Panc1 (cell line): ENCODE data around the gene BRD3. TPM values are rescaled to one million over a fixed set of nuclear protein-coding genes. Genes with fewer than 3 reads are reported as not detected.

Source experiments
- ATAC-seq: fragments of 200-7000 bp; cut with Tn5 transposase; 2 replicates; pipeline ENCODE4 v1.9.1; 2020; ENCODE audit warnings: mild to moderate bottlenecking, moderate library complexity
- BruUV-seq: library from RNA; stranded (reverse); fragments of 400-500 nt; replicated peaks from 2 replicates; lab custom pipeline; 2021; lab: Mats Ljungman, UMichigan
- CTCF ChIA-PET: fragments of 300-600 bp; sonication (Branson Sonifier 250); formaldehyde crosslinking; loops from one replicate; lab custom pipeline; 2022; ENCODE audit warnings: antibody characterized with exemption; lab: Charles Lee
- POLR2A ChIA-PET: fragments of 300-600 bp; sonication (Branson Sonifier 250); formaldehyde crosslinking; loops from one replicate; lab custom pipeline; 2022; ENCODE audit warnings: antibody characterized with exemption; lab: Charles Lee
- DNase-seq: peaks from one replicate; pipeline ENCODE4 v3.0.0-alpha.2; 2010; ENCODE audit warnings: low read depth, low spot score
- H3K27ac ChIP-seq: 2 replicates; pipeline ENCODE4 v1.5.1; 2011; ENCODE audit warnings: mild to moderate bottlenecking, low read length, inconsistent platforms
- H3K27me3 ChIP-seq: fragments of 200-500 bp; sonication (Bioruptor generic); 2 replicates; pipeline ENCODE4 v1.6.0; 2014; ENCODE audit warnings: low read length, inconsistent platforms; ENCODE audit not compliant: control insufficient read depth, insufficient read depth
- H3K36me3 ChIP-seq: fragments of 200-500 bp; sonication (Bioruptor generic); 2 replicates; pipeline ENCODE4 v1.5.1; 2014; ENCODE audit warnings: inconsistent platforms, mild to moderate bottlenecking, low read length, moderate library complexity; ENCODE audit not compliant: control insufficient read depth, insufficient read depth
- H3K4me1 ChIP-seq: 2 replicates; pipeline ENCODE4 v1.5.1; 2011; ENCODE audit warnings: inconsistent platforms, mild to moderate bottlenecking, low read length, moderate library complexity; ENCODE audit not compliant: control insufficient read depth, insufficient read depth
- H3K4me3 ChIP-seq, 2 experiments: 2 replicates each; pipeline ENCODE4 v1.5.1; 2011 to 2012; ENCODE audit warnings: low read depth in 2 of 2, low read length in 2 of 2, mild to moderate bottlenecking in 2 of 2, inconsistent platforms in 1 of 2, moderate library complexity in 1 of 2
- H3K9me3 ChIP-seq: fragments of 200-500 bp; sonication (Bioruptor generic); 2 replicates; pipeline ENCODE4 v1.5.1; 2014; ENCODE audit warnings: low read depth, mild to moderate bottlenecking, inconsistent platforms, low read length, moderate library complexity; ENCODE audit not compliant: control insufficient read depth, insufficient read depth
- POLR2AphosphoS5 ChIP-seq: IDR thresholded peaks from 2 replicates; pipeline ENCODE4 v1.6.1; 2012; ENCODE audit warnings: mild to moderate bottlenecking, low read depth, low read length, moderate library complexity
- REST ChIP-seq, 2 experiments: IDR thresholded peaks; 2 replicates each; pipeline ENCODE4 v1.6.1; 2011 to 2012; ENCODE audit warnings: low read depth in 2 of 2, control low read depth in 1 of 2, low read length in 1 of 2, mild to moderate bottlenecking in 1 of 2, moderate library complexity in 1 of 2; ENCODE audit not compliant: insufficient read depth in 1 of 2
- SIN3A ChIP-seq: IDR thresholded peaks from 2 replicates; pipeline ENCODE4 v1.6.1; 2012; ENCODE audit warnings: low read depth, mild to moderate bottlenecking, low read length, moderate library complexity, borderline replicate concordance; ENCODE audit not compliant: insufficient read depth
- TCF7L2 ChIP-seq: IDR thresholded peaks from 2 replicates; pipeline ENCODE4 v1.6.1; 2011; ENCODE audit warnings: mild to moderate bottlenecking, low read depth, low read length, inconsistent platforms
- in situ Hi-C: cut with HindIII; loops from 2 replicates; pipeline ENCODE4 v1.10.0; 2016; ENCODE audit warnings: low sequenced_read_pairs, low pct_unique_long_range_greater_than_20kb
- intact Hi-C: fragments of 100-400 bp; cut with micrococcal nuclease; formaldehyde crosslinking; loops from one replicate; pipeline ENCODE4 v1.10.0; 2022; ENCODE audit not compliant: unreplicated experiment
- total RNA-seq: library from RNA; stranded (reverse); gene quantifications from one replicate; pipeline ENCODE4 v1.2.1, GENCODE V29; 2021; ENCODE audit not compliant: unreplicated experiment
- TF ChIP-seq, protein P1 (sequence below): fragments of 450-650 bp; IDR thresholded peaks from 2 replicates; pipeline ENCODE4 v1.5.1; 2017; ENCODE audit warnings: mild to moderate bottlenecking

The BRD3 gene
- total RNA-seq, 1 experiment from 2014 or later, result 27.6 TPM

DNA sequence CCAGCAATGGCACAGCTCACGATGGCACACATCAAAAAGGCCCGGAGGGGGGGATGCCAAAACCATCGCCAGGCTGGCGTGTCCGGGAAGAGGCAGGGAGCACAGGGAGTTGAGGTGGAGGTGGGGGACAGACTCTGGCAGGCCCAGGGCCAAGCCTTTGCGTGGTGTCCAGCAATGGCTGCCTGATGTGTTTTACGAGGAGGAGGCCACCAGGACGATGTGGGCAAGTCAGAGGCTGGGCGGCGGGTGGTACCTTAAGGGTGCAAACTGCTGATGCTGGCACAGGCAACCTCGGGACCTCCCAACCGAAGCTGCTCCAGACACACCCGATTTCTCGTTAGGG, 80.4 kb downstream of the BRD3 start:
- Histone ChIP-seq H3K36me3 (no peaks in the 10 kb centered on the region), H3K4me3 (no peak overlapping the region), H3K27me3 (no peaks in the 10 kb centered on the region), H3K9me3 (no peaks in the 10 kb centered on the region), H3K4me1 (0 out of 2 replicates have a peak, but pooled peaks cover 3% of the 10 kb centered on the region), H3K27ac (no peak overlapping the region)
- in situ Hi-C loops (no loop called here), intact Hi-C loops (no loop called here)
- DNase-seq (no peak), ATAC-seq (no peak)
- CTCF ChIA-PET, result no interaction called here
- BruUV-seq, result no TSS peak
- TF ChIP-seq POLR2AphosphoS5 (no peak), TCF7L2 (no peak), SIN3A (no peak), REST (IDR thresholded peaks at IDR 0.05; ENCODE audit: insufficient read depth in 1 of 2, low read depth in 2 of 2, low read length in 1 of 2) (no peak)
- TF ChIP-seq, protein P1, sequence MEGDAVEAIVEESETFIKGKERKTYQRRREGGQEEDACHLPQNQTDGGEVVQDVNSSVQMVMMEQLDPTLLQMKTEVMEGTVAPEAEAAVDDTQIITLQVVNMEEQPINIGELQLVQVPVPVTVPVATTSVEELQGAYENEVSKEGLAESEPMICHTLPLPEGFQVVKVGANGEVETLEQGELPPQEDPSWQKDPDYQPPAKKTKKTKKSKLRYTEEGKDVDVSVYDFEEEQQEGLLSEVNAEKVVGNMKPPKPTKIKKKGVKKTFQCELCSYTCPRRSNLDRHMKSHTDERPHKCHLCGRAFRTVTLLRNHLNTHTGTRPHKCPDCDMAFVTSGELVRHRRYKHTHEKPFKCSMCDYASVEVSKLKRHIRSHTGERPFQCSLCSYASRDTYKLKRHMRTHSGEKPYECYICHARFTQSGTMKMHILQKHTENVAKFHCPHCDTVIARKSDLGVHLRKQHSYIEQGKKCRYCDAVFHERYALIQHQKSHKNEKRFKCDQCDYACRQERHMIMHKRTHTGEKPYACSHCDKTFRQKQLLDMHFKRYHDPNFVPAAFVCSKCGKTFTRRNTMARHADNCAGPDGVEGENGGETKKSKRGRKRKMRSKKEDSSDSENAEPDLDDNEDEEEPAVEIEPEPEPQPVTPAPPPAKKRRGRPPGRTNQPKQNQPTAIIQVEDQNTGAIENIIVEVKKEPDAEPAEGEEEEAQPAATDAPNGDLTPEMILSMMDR, result no peak
- POLR2A ChIA-PET, result no interaction called here

- DNase-seq (no peak), ATAC-seq (no peak)
- intact Hi-C loops, result no loop called here
- POLR2A ChIA-PET, result no interaction called here
- H3K27ac ChIP-seq, result no peak overlapping the region
- H3K36me3 ChIP-seq, result no peaks in the 10 kb centered on the region
- H3K9me3 ChIP-seq, result no peaks in the 10 kb centered on the region
- TF ChIP-seq, protein P1, result no peak
- no peak for TF ChIP-seq POLR2AphosphoS5
- no peak for TF ChIP-seq SIN3A
- no peak for TF ChIP-seq TCF7L2
- TF ChIP-seq REST (IDR thresholded peaks at IDR 0.05; ENCODE audit: insufficient read depth in 1 of 2, low read depth in 2 of 2, low read length in 1 of 2), result no peak
- no peaks in the 10 kb centered on the region for H3K27me3 ChIP-seq
- in situ Hi-C loops, result no loop called here
- H3K4me1 ChIP-seq, result 0 out of 2 replicates have a peak, but pooled peaks cover 3% of the 10 kb centered on the region
- BruUV-seq, result no TSS peak
- CTCF ChIA-PET, result no interaction called here
- H3K4me3 ChIP-seq, result no peak overlapping the region
These were observed 80.9 kb downstream of the BRD3 start for GRCh38 chr9:133986774-133987445.
